PC-9 (cell line): ENCODE results near the gene PIK3R5.

Experiments used
- EZH2 ChIP-seq: fragments of 200-600 bp; sonication (generic); IDR thresholded peaks from 2 replicates; pipeline ENCODE4 v1.8.0; 2017; ENCODE audit warnings: antibody characterized with exemption, low read depth
- TF ChIP-seq, protein P1 (sequence below): fragments of 200-600 bp; sonication (generic); conservative IDR thresholded peaks from 2 replicates; pipeline ENCODE4 v1.6.1; 2017; ENCODE audit warnings: mixed run types, antibody characterized with exemption, mild to moderate bottlenecking, moderate library complexity

DNA sequence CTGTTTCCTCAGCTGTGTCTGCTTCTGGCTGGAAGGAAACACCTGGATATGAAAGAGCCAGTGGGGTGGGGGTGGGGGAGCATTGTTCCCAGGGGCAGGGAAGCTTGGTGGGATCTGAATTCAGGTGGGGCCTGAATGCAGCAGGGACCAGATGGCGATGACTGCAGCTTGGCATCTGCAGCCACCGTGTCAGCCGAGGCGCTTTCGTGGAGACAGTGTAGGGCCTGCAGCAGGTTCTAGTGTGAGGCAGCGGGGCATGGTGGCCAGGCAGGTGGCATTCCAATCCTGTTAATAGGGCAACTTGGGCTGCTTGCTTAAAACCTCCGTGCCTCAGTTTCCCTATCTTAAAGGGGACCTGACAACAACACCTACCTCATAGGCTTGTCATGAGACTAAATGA lies 99.7 kb downstream of the PIK3R5 start:
- TF ChIP-seq, protein P1, sequence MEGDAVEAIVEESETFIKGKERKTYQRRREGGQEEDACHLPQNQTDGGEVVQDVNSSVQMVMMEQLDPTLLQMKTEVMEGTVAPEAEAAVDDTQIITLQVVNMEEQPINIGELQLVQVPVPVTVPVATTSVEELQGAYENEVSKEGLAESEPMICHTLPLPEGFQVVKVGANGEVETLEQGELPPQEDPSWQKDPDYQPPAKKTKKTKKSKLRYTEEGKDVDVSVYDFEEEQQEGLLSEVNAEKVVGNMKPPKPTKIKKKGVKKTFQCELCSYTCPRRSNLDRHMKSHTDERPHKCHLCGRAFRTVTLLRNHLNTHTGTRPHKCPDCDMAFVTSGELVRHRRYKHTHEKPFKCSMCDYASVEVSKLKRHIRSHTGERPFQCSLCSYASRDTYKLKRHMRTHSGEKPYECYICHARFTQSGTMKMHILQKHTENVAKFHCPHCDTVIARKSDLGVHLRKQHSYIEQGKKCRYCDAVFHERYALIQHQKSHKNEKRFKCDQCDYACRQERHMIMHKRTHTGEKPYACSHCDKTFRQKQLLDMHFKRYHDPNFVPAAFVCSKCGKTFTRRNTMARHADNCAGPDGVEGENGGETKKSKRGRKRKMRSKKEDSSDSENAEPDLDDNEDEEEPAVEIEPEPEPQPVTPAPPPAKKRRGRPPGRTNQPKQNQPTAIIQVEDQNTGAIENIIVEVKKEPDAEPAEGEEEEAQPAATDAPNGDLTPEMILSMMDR, result no peak
- TF ChIP-seq EZH2, result no peak
